HG02571 (cell line): ENCODE measurements around the gene PLCB4.

Experiments
- ATAC-seq: cut with Tn5 transposase; IDR thresholded peaks from one replicate; pipeline ENCODE4 v1.9.1; 2021; ENCODE audit warnings: mild to moderate bottlenecking, moderate library complexity; ENCODE audit not compliant: unreplicated experiment

Gene PLCB4

GRCh38 chr20:9389346-9389745 lies 320.5 kb downstream of the PLCB4 start:
- no peak for ATAC-seq

DNA sequence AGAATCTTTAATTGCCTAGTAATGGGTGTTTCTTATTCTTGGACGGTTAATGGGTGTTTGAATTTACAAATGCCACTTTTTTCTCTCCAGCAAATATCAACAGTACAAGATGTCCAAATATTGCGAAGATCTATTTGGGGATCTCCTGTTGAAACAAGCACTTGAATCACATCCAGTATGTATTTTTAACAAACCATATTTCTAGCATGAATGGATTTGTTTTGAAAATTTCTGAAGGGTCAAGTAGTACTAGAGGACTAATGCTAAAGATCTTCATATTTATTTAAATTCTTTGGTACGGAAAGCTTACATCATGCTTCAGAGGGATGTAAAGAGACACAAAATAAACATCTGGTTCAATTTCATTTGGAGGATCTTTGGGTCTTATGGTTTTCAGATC lies 321.6 kb downstream of the PLCB4 start:
- ATAC-seq, result no peak

DNA sequence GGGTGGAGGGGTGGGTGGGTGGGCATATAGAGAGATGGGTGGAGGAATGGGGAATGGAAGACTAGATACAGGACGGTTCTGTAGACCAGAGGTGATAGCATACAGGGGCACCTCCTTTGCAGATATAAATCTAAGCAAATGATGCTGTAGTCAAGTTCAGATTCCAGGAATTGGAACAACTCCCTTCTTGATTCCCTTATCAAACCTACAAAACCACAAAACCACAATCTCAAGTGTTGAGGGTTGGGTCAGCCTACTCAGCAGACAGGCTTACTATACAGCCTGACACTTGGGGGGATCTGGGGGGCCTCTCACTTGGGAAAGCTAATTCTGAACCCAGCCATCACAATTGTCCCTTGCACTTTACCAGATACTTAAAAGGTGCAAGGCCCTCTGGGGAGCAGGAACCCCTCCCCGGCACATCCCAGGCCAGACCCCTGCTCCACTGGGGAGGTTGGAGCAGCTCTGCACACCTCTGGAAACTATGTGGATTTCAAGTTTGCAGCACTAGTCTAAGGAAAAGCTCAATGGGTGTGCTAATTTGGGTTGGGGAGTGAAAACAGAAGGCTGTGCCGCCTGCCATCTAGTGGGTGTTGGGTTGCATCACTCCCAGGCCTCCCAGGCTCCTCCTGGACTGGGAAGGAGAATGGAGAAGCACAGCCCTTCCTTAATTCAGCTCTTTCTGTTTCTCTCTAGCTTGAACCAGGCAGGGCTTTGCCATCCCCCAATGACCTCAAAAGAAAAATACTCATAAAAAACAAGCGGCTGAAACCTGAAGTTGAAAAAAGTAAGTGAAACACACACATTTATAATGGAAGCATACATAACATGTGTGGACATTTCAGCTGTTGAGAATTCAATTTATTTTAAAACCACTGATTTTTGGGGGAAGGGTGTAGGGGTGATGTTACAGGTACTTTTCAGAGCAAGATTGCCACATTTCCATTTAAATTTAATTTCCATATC lies 324.3 kb downstream of the PLCB4 start:
- no peak for ATAC-seq

DNA sequence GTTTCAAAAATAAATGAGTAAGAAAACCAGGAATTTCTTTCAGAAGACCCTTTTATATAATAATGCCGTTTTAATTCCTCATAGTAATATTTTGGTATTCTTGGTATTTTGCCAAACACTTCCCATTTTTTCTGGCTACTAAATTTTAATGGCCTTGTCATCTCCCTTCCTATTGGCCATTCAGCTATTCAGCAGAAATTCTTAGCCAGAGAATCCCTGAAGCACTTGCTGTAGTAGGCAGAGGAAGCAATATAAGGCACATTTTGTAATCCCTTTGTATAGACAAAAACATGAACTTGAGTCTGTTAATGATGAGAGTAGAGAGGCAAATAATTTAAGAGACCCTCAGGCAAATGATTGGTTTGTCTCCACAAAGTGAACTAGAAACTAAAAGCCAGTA lies 327.1 kb downstream of the PLCB4 start:
- ATAC-seq, result no peak

GRCh38 chr20:9397928-9398327 lies 329.0 kb downstream of the PLCB4 start:
- ATAC-seq, result peak; percentile 82

GRCh38 chr20:9398882-9399281 lies 330.0 kb downstream of the PLCB4 start:
- ATAC-seq, result no peak

- no peak for ATAC-seq
Observed at GRCh38 chr20:9399322-9399721, 330.4 kb downstream of the PLCB4 start.

DNA sequence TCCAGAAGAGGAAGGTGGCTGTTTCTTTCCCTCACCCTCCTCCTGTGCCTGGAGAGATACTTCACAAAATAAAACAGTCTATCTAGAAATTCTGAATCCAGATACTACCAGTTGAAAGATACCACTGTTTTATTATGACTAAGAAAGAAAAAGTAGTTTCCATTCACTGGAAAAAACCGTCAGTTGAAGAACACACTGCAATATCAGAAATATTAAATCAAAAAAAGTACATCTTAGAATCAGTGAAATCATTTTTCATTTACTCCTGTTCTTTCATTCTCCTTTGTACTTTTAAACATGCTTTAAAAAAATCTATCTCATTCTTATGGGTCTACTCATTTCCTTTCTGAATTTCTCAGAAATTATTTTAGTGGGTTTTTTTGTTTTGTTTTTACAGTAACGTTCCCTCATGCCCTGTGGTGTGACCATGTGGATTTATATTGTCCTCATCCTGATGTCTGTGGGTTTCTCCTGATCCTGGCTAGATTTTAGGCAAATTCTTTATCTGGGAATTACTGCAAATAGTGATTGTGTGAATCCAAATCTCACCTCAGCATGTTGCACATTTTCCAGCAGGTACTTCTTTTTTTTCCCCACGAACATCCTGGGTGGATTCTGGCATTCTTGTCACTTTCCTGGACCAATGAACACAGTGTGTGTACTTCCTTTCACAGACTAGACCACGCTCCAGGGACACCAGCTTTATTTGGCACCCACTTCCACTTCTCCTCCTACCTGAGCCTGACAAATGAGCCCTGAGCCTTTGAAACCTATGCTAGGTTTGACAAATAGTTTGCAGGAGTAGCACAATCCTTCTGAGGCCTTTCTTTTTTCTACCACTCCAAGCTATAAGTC lies 331.5 kb downstream of the PLCB4 start:
- ATAC-seq, result no peak

- no peak for ATAC-seq
Observed at GRCh38 chr20:9401371-9401770, 332.5 kb downstream of the PLCB4 start.

DNA sequence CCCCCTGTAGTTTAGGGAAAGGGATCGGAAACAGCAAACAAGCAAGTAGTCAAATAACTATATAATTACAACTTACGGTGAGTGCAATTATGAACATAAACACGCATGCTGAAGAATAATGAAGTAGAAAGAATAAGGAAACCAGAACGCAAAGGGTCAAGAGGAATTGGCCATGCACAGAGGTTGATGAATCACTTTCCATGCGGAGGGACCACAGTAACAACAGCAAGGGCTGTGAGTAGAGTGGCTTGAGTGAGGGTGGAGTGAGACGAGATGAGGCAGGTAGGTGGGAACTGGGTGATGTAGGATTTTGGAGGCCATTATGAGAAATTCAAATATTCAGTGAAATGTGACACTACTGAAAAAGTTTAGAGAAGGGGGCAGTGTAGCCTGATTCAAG lies 333.3 kb downstream of the PLCB4 start:
- no peak for ATAC-seq

GRCh38 chr20:9402546-9402945 lies 333.7 kb downstream of the PLCB4 start:
- no peak for ATAC-seq

- ATAC-seq, result no peak
Observed at GRCh38 chr20:9403448-9403847, 334.6 kb downstream of the PLCB4 start.

DNA sequence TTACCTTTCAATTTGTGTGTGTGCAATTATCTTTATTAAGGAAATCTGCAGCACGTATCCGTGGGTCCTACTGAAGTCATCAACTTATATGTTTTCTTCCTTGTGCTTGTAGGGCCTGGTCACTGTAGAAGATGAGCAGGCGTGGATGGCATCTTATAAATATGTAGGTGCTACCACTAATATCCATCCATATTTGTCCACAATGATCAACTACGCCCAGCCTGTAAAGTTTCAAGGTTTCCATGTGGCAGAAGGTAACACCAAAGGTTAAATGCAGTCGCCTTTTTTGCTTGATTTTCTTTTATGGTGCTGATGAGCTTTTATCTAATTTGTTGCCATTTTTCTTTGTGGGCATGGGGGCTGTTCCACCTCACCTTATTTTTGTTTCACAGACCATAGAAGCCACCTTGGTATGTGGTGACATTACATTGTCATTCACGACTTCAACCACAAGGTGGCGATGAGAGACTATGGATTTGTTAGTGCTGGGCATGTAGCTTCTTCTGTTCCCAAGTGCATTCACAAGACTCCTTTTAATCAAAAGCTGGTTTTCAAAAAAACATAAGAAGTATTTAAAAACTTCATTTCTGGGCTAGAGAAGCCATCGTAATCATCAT lies 339.0 kb downstream of the PLCB4 start:
- peak; percentile 73 for ATAC-seq

DNA sequence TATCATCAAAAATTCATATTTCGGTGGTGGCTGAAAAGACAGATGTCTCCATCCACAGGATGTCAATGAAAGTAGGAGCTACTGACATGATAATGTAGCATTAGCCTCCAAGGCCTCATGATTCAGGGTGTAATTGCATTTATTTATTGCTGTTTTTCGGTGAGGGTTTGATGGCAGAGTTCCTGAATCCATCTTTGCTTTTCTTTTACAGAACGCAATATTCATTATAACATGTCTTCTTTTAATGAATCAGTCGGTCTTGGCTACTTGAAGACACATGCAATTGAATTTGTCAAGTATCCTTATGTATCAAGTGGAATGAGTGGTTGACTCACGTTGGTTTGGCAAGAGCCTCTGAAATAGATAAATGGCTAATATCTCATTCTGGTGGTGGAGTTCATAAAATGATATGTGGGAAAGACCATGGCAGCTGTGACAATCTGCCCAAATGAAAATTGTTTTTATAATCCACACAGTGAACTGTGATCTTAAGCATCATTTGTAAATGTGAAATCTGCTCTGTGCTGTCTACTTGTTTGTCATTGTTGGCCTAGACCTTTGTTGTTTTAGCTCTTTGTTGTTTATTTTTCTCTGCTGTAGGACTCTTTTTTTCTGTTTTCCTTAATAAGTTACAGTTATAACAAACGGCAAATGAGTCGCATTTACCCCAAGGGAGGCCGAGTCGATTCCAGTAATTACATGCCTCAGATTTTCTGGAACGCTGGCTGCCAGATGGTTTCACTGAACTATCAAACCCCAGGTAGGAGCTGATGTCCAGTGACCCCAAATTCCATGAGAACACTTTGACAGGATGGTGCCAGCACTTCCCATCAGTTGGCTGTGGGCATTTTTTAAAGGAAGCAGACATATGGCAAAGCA lies 339.8 kb downstream of the PLCB4 start:
- no peak for ATAC-seq

GRCh38 chr20:9409352-9409751 lies 340.5 kb downstream of the PLCB4 start:
- no peak for ATAC-seq

GRCh38 chr20:9409981-9410380 lies 341.1 kb downstream of the PLCB4 start:
- ATAC-seq, result no peak

DNA sequence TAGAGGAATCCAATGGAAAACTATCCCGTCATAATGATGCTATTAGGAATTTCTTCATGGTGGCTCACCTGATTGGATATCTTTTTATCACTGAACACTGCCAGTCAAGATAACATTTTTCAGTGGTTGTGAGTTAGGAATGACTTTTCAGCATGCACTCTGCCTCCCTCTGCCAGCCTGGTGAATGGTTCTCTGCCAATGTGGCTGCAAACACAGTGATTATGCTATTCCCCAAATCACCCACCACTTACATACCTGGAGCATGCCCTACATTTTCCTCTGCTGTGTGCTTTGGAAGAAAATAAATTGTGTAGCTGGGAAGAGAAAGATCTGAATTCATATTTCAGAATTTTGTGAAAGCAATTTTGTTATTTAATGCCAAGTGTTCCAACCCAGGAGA lies 342.9 kb downstream of the PLCB4 start:
- no peak for ATAC-seq

- ATAC-seq, result peak; percentile 76
Observed at GRCh38 chr20:9412309-9412708, 343.4 kb downstream of the PLCB4 start.

GRCh38 chr20:9413001-9413400 lies 344.1 kb downstream of the PLCB4 start:
- ATAC-seq, result no peak

DNA sequence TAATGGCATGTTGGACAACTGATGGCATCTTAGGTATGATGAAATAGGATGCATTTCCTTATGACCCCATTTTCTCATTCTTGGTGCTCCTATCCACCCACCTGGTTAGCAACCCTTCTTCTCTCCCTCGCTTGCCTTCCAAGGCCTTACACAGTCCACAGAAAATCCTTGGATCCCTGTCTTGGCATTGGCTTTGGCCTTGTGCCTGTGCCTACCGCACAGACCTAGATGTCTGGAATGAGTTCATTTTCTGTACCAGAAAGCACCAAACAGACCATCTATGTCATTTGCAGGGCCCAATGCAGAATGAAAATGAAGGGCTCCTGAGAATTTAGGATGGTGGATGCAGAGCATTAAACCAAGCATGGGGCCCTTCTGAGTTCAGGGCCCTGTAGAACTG lies 346.5 kb downstream of the PLCB4 start:
- no peak for ATAC-seq
